Effector memory CD8-positive, alpha-beta T cell (primary cell): ENCODE results near the gene WTAP.

Source experiments
- ATAC-seq: fragments of 150-1000 bp; cut with Tn5 transposase; replicated peaks from 2 replicates; pipeline ENCODE4 v1.10.0; 2021; ENCODE audit warnings: mild to moderate bottlenecking, moderate library complexity
- DNase-seq, 3 experiments: peaks; one replicate each; pipeline ENCODE4 v3.0.0; 2021
- H3K27ac Mint-ChIP-seq, 2 donors: one replicate each; pipeline ENCODE4 v1.8.0; 2022; ENCODE audit warnings: mild to moderate bottlenecking in 2 of 2, mixed read lengths in 2 of 2, moderate library complexity in 2 of 2
- H3K27me3 Mint-ChIP-seq, 2 donors: one replicate each; pipeline ENCODE4 v1.8.0; 2022; ENCODE audit warnings: mixed read lengths in 2 of 2
- H3K36me3 Mint-ChIP-seq: one replicate; pipeline ENCODE4 v1.8.0; 2022; ENCODE audit warnings: mild to moderate bottlenecking, moderate library complexity, mixed read lengths; ENCODE audit not compliant: insufficient read depth
- H3K4me1 Mint-ChIP-seq, 2 donors: one replicate each; pipeline ENCODE4 v1.8.0; 2022; ENCODE audit warnings: low read depth in 2 of 2, mixed read lengths in 2 of 2
- H3K4me3 Mint-ChIP-seq, 2 donors: one replicate each; pipeline ENCODE4 v1.8.0; 2022; ENCODE audit warnings: mild to moderate bottlenecking in 2 of 2, mixed read lengths in 2 of 2, moderate library complexity in 2 of 2
- H3K9me3 Mint-ChIP-seq, 2 donors: one replicate each; pipeline ENCODE4 v1.8.0; 2022; ENCODE audit warnings: mixed read lengths in 2 of 2

WTAP gene

GRCh38 chr6:159797554-159797953 is 70.2 kb downstream of the WTAP start:
- ATAC-seq (no peak), DNase-seq (no peak)
- Mint-ChIP-seq H3K27ac (peak overlapping the region in 1 of 2 donors; percentile 47), H3K4me3 (no peak overlapping the region), H3K4me1 (peaks cover 4 to 17% of the 10 kb centered on the region in 2 donors), H3K36me3 (peaks cover 71% of the 10 kb centered on the region), H3K9me3 (no peaks in the 10 kb centered on the region), H3K27me3 (no peaks in the 10 kb centered on the region)

- Mint-ChIP-seq H3K36me3 (peaks cover 45% of the 10 kb centered on the region), H3K4me3 (no peak within 1 kb of the TSS), H3K27ac (no peak within 1 kb of the TSS), H3K27me3 (no peaks in the 10 kb centered on the region), H3K4me1 (peaks cover 0 to 5% of the 10 kb centered on the region in 2 donors), H3K9me3 (no peaks in the 10 kb centered on the region)
- no peak for DNase-seq
- ATAC-seq = no peak
These were observed 73.0 kb downstream of the WTAP start, which contains the start of gene PNLDC1 for GRCh38 chr6:159800141-159800865. TSS of gene PNLDC1 (plus strand) at chr6:159800276. CDS start at chr6:159800308, 32 bp downstream.

- no peak overlapping the region for H3K27ac Mint-ChIP-seq
- no peaks in the 10 kb centered on the region for H3K27me3 Mint-ChIP-seq
- no peak for DNase-seq
- no peak overlapping the region for H3K4me3 Mint-ChIP-seq
- no peak for ATAC-seq
- peaks cover 29% of the 10 kb centered on the region for H3K36me3 Mint-ChIP-seq
- no peaks in the 10 kb centered on the region for H3K4me1 Mint-ChIP-seq
- no peaks in the 10 kb centered on the region for H3K9me3 Mint-ChIP-seq
These were observed 74.6 kb downstream of the WTAP start for GRCh38 chr6:159801935-159802334.

GRCh38 chr6:159804504-159804903 is 77.2 kb downstream of the WTAP start:
- peaks cover 5% of the 10 kb centered on the region for H3K36me3 Mint-ChIP-seq
- no peaks in the 10 kb centered on the region for H3K9me3 Mint-ChIP-seq
- H3K27ac Mint-ChIP-seq = peak overlapping the region in 1 of 2 donors; percentile 19

GRCh38 chr6:159805440-159806020 is 78.2 kb downstream of the WTAP start:
- Mint-ChIP-seq H3K27me3 (no peaks in the 10 kb centered on the region), H3K4me1 (no peaks in the 10 kb centered on the region), H3K36me3 (peaks cover 2% of the 10 kb centered on the region), H3K9me3 (no peaks in the 10 kb centered on the region), H3K27ac (no peak overlapping the region), H3K4me3 (no peak overlapping the region)
- ATAC-seq (no peak), DNase-seq (no peak)

More at GRCh38 chr6:159804504-159804903, 77.2 kb downstream of the WTAP start:
- Mint-ChIP-seq H3K27me3 (no peaks in the 10 kb centered on the region), H3K4me3 (no peak overlapping the region), H3K4me1 (no peaks in the 10 kb centered on the region)
- no peak for ATAC-seq
- no peak for DNase-seq
